T-cell (primary cell): ENCODE results near the gene POMGNT2. TPM values are rescaled to one million over a fixed set of nuclear protein-coding genes. Genes with fewer than 3 reads are reported as not detected.

Source experiments
- ATAC-seq, 4 experiments: fragments of 200-7000 bp in 3 of 4; fragments of 150-1000 bp in 1 of 4; cut with Tn5 transposase; replicated peaks in 1 of 4; 1 replicate in 3 of 4; 2 replicates in 1 of 4; pipeline ENCODE4 v1.10.0; 2021; ENCODE audit warnings: moderate library complexity in 3 of 4, mild to moderate bottlenecking in 2 of 4, moderate number of reproducible peaks in 1 of 4
- CTCF ChIA-PET, 2 donors: fragments of 300-600 bp; sonication (Branson Sonifier 250); formaldehyde crosslinking; loops; one replicate each; lab custom pipeline; 2022; ENCODE audit warnings: antibody characterized with exemption in 2 of 2; lab: Charles Lee
- POLR2A ChIA-PET, 2 donors: fragments of 300-600 bp; sonication (Branson Sonifier 250); formaldehyde crosslinking; loops; one replicate each; lab custom pipeline; 2022; ENCODE audit warnings: antibody characterized with exemption in 2 of 2; lab: Charles Lee
- DNase-seq, 35 experiments: peaks; one replicate each; pipeline versions ENCODE4 v3.0.0 to v3.0.0-alpha.2; 2013 to 2023
- H3K27ac ChIP-seq: one replicate; pipeline ENCODE4 v1.5.1; 2013; ENCODE audit warnings: low read length
- H3K27me3 ChIP-seq, 2 experiments: replicated peaks in 1 of 2; 1 replicate in 1 of 2; 2 replicates in 1 of 2; pipeline versions ENCODE4 v1.6.1 to v1.7.0; 2013; ENCODE audit warnings: low read length in 1 of 2, mixed read lengths in 1 of 2; ENCODE audit not compliant: control insufficient read depth in 2 of 2, insufficient read depth in 2 of 2; ENCODE audit errors: extremely low read depth in 1 of 2
- H3K36me3 ChIP-seq, 2 donors: 1 replicate in 1 of 2; 2 replicates in 1 of 2; pipeline versions ENCODE4 v1.6.1 to v1.7.0; 2013; ENCODE audit warnings: low read length in 1 of 2; ENCODE audit not compliant: control insufficient read depth in 2 of 2, insufficient read depth in 1 of 2; ENCODE audit errors: extremely low read depth in 1 of 2
- H3K4me1 ChIP-seq, 2 experiments: 1 replicate in 1 of 2; 2 replicates in 1 of 2; pipeline versions ENCODE4 v1.6.1 to v1.7.0; 2013; ENCODE audit warnings: low read length in 2 of 2, mixed read lengths in 1 of 2; ENCODE audit not compliant: insufficient read depth in 2 of 2, control insufficient read depth in 1 of 2; ENCODE audit errors: extremely low read depth in 1 of 2
- H3K4me3 ChIP-seq, 2 donors: 1 replicate in 1 of 2; 2 replicates in 1 of 2; pipeline versions ENCODE4 v1.5.1 to v1.7.0; 2013; ENCODE audit warnings: mild to moderate bottlenecking in 2 of 2, low read length in 1 of 2, moderate library complexity in 1 of 2; ENCODE audit not compliant: control insufficient read depth in 1 of 2; ENCODE audit errors: extremely low read depth in 1 of 2
- H3K9me3 ChIP-seq: 2 replicates; pipeline ENCODE4 v1.7.0; 2013
- H3K27ac Mint-ChIP-seq, 2 donors: one replicate each; pipeline ENCODE4 v1.8.0; 2020 to 2021; ENCODE audit warnings: mild to moderate bottlenecking in 2 of 2, mixed read lengths in 2 of 2
- H3K27me3 Mint-ChIP-seq, 2 donors: one replicate each; pipeline ENCODE4 v1.8.0; 2021 to 2022; ENCODE audit warnings: mixed read lengths in 2 of 2
- H3K36me3 Mint-ChIP-seq: one replicate; pipeline ENCODE4 v1.8.0; 2021; ENCODE audit warnings: mixed read lengths
- H3K4me1 Mint-ChIP-seq, 3 donors: one replicate each; pipeline ENCODE4 v1.8.0; 2020 to 2022; ENCODE audit warnings: mixed read lengths in 3 of 3, mild to moderate bottlenecking in 1 of 3
- H3K4me3 Mint-ChIP-seq, 3 donors: one replicate each; pipeline ENCODE4 v1.8.0; 2020 to 2022; ENCODE audit warnings: mild to moderate bottlenecking in 3 of 3, mixed read lengths in 3 of 3, moderate library complexity in 3 of 3
- H3K9me3 Mint-ChIP-seq, 3 donors: one replicate each; pipeline ENCODE4 v1.8.0; 2020 to 2022; ENCODE audit warnings: mixed read lengths in 3 of 3
- WGBS: methylation state at CpG from one replicate; pipeline ENCODE4 v1.1.5; 2013; ENCODE audit warnings: missing lambda C conversion rate; ENCODE audit not compliant: insufficient coverage; 5-methylcytosine and 5-hydroxymethylcytosine counted together
- total RNA-seq, 35 experiments: library from RNA in 6 of 35; stranded (reverse) in 6 of 35; fragments of 120-200 nt in 1 of 35; gene quantifications; one replicate each; pipeline versions ENCODE4 v1.2.1 to v1.2.4 and lab custom pipeline; 2013 to 2026

The POMGNT2 gene
- total RNA-seq, 5 donors from 2014 or later (not counting 1 experiment from before 2014, with no cell fraction given), result 4.6 to 6.3 (median 5.6) TPM

DNA sequence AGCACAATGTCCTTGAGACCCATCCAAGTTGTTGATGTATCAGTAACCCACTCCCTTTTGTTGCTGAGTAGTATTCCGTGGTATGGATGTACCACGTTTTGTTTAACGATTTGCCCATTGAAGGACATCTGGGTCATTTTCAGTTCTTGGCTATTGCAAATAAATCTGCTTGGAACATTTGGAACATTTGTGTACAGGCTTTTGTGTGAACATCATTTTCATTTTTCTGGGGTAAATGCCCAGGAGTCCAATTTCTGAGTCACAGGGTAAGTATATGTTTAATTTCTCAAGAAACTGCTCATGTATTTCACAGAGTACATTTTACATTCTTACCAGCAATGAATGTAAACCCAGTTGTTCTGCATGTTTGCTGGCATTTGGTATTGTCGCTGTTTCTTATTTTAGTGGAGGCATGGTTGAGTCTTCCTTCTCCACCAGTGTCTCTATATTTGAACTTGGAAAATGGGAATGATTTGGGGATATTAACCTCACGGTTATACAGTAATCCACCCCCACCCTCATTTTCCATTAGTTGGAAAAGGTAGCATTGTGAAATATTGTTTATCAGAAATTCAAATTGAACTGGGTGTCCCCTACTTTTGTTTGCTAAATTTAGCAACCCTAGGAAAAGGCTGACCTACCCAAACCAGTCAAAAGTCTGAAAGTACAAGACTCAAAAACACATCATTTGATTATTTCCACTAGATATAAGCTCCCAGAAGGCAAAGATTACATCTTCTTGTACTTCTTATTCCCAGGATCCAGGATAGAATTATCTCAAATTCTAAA, 30.8 kb downstream of the POMGNT2 start:
- H3K27ac Mint-ChIP-seq, result no peak overlapping the region
- H3K27me3 Mint-ChIP-seq, result no peaks in the 10 kb centered on the region
- peaks cover 0 to 4% (median 3%) of the 10 kb centered on the region in 3 donors for H3K4me1 Mint-ChIP-seq
- POLR2A ChIA-PET, result no interaction called here
- H3K36me3 ChIP-seq, result peaks cover 7 to 11% of the 10 kb centered on the region in 2 donors
- no peaks in the 10 kb centered on the region for H3K9me3 Mint-ChIP-seq
- DNase-seq (no peak), ATAC-seq (no peak)
- WGBS, result 93% methylated on average over 3 of the region's 5 CpGs
- no peak overlapping the region for H3K27ac ChIP-seq
- no peak overlapping the region for H3K4me3 Mint-ChIP-seq
- H3K27me3 ChIP-seq, result peaks cover 0 to 10% of the 10 kb centered on the region in 2 experiments
- H3K9me3 ChIP-seq, result no peaks in the 10 kb centered on the region
- no peak overlapping the region for H3K4me3 ChIP-seq
- H3K36me3 Mint-ChIP-seq, result peaks cover 26% of the 10 kb centered on the region
- no peaks in the 10 kb centered on the region for H3K4me1 ChIP-seq
- CTCF ChIA-PET, result no interaction called here

DNA sequence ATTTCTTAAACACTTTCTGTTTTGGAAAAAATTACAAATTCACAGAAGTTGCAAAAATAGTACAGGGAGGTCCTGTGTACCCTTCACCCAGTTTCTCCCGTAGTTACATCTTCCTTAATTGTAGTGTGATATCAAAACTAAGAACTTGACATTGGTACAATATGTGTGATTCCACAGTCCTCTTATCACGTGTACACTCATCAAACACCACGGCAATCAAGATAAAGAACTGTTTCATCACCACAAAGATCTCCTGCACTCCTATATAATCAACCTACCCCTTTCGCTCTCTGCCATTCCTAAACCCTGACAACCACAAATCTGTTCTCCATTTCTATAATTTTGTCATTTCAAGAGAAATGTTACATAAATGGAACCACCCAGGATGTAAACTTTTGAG, 31.4 kb downstream of the POMGNT2 start:
- Histone ChIP-seq H3K27me3 (peaks cover 0 to 10% of the 10 kb centered on the region in 2 experiments), H3K9me3 (no peaks in the 10 kb centered on the region), H3K4me3 (no peak overlapping the region), H3K36me3 (peaks cover 3 to 5% of the 10 kb centered on the region in 2 donors), H3K4me1 (no peaks in the 10 kb centered on the region), H3K27ac (no peak overlapping the region)
- Mint-ChIP-seq H3K27me3 (no peaks in the 10 kb centered on the region), H3K36me3 (peaks cover 20% of the 10 kb centered on the region), H3K4me3 (no peak overlapping the region), H3K4me1 (peaks cover 0 to 4% (median 3%) of the 10 kb centered on the region in 3 donors), H3K27ac (no peak overlapping the region), H3K9me3 (no peaks in the 10 kb centered on the region)
- no peak for ATAC-seq
- POLR2A ChIA-PET, result no interaction called here
- CTCF ChIA-PET, result interaction anchor here in 1 of 2 donors (1.8 kb wide), 1 partner anchor 113 kb away, joined by 5 read pairs; no protein-coding TSS in a partner anchor
- DNase-seq, result no peak
- 31% methylated on average over 2 of the region's 4 CpGs for WGBS

DNA sequence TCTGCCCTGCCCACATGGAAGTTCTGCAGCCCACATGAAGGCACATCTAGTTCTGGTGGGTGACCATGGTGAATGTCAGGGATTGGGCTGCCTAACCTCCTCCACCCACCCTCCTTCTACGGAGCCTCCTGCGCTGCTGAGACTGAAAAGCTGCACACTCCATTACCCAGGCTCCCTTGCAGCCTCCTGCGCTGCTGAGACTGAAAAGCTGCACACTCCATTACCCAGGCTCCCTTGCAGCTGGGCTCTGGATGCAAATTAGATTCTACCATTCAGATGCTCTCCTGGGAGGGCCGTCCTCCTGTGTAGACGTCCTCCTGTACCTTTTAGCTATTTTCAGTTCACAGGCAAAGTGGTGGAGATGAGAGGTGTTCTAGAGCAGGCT, 32.1 kb downstream of the POMGNT2 start:
- H3K4me3 Mint-ChIP-seq, result no peak overlapping the region
- Histone ChIP-seq H3K9me3 (no peaks in the 10 kb centered on the region), H3K36me3 (peaks cover under 1 to 3% of the 10 kb centered on the region in 2 donors), H3K4me1 (no peaks in the 10 kb centered on the region), H3K27me3 (peaks cover 0 to 10% of the 10 kb centered on the region in 2 experiments), H3K4me3 (no peak overlapping the region), H3K27ac (no peak overlapping the region)
- no peak for ATAC-seq
- no peak overlapping the region for H3K27ac Mint-ChIP-seq
- CTCF ChIA-PET, result interaction anchor here in 1 of 2 donors (1.8 kb wide), 1 partner anchor 112 kb away, joined by 5 read pairs; no protein-coding TSS in a partner anchor
- H3K4me1 Mint-ChIP-seq, result peaks cover 0 to 4% (median 3%) of the 10 kb centered on the region in 3 donors
- H3K36me3 Mint-ChIP-seq, result peaks cover 13% of the 10 kb centered on the region
- DNase-seq, result no peak
- no peaks in the 10 kb centered on the region for H3K9me3 Mint-ChIP-seq
- no peaks in the 10 kb centered on the region for H3K27me3 Mint-ChIP-seq
- POLR2A ChIA-PET, result interaction anchor here in 1 of 2 donors (0.6 kb wide), 1 partner anchor 530 kb away, joined by 5 read pairs; no protein-coding TSS in a partner anchor
- WGBS, result 100% methylated on average over 2 of the region's 5 CpGs

DNA sequence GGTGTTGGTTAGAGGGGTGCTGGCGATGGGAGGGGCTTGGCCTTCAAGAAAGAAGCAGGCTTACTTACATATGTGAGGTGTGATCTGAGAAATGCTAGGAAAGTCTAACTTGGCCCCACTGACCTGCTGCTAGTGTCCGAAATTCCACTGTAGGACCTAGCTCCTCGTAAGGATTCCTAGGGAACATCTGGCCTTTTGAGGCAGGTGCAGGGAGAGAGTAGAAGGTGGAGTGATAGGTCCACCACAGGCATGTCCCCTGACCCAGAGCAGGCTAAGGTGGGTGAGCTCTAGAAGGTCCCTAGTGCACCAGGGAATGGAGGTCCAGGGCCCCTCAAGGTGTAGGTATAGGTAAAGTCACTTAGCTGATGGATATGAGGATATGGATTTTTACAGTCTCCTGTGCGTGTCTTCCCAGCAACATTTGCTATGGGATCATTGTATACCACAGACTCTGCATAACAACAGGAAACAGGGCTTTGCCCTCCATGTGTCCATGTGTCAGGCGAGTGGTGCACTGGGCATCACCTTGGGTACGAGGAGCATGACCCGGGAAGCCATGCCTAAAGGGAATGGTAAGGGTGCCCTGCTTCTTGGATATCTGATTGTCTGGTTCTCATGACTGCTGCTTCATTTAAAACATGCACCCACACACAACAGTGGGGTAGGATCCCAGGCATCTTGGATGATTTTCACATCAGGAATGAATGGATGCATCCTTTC, 32.6 kb downstream of the POMGNT2 start:
- Mint-ChIP-seq H3K4me3 (no peak overlapping the region), H3K27me3 (no peaks in the 10 kb centered on the region), H3K4me1 (peaks cover 0 to 3% (median 2%) of the 10 kb centered on the region in 3 donors), H3K9me3 (no peaks in the 10 kb centered on the region), H3K27ac (no peak overlapping the region), H3K36me3 (peaks cover 9% of the 10 kb centered on the region)
- Histone ChIP-seq H3K36me3 (peaks cover 0 to 3% of the 10 kb centered on the region in 2 donors), H3K9me3 (no peaks in the 10 kb centered on the region), H3K4me1 (no peaks in the 10 kb centered on the region), H3K27ac (no peak overlapping the region), H3K27me3 (peaks cover 0 to 10% of the 10 kb centered on the region in 2 experiments), H3K4me3 (no peak overlapping the region)
- ChIA-PET CTCF (interaction anchor here in 1 of 2 donors (1.8 kb wide), 1 partner anchor 111 kb away, joined by 5 read pairs; no protein-coding TSS in a partner anchor), POLR2A (interaction anchor here in 1 of 2 donors (0.6 kb wide), 1 partner anchor 531 kb away, joined by 5 read pairs; no protein-coding TSS in a partner anchor)
- ATAC-seq (no peak), DNase-seq (no peak)
- 87% methylated on average over 6 of the region's 7 CpGs for WGBS

DNA sequence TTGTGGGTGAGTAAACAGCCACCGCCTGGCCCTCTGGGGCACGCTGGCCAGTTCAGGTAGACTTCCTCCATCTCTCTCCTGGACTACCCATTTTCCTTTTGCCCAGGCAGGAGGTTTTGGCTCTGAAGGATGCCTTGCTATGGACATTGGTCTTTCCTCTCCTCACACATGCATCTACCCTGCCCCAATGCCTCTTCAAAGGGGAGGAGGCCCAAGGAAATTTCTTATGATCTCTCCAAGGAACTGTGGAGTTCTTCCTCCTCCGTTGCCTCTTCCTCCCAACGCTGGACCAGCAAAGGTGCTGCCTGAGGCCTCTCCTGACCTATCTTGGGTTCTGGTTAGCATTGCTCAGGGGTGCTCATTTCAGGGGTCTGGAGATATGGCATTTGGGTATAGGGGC, 33.5 kb downstream of the POMGNT2 start:
- H3K4me1 Mint-ChIP-seq, result peaks cover 0 to 3% (median 0%) of the 10 kb centered on the region in 3 donors
- H3K9me3 ChIP-seq, result no peaks in the 10 kb centered on the region
- DNase-seq (no peak), ATAC-seq (no peak)
- H3K4me3 ChIP-seq, result no peak overlapping the region
- no peak overlapping the region for H3K4me3 Mint-ChIP-seq
- peaks cover 0 to 3% of the 10 kb centered on the region in 2 donors for H3K36me3 ChIP-seq
- no CpG with 5 or more reads among the region's 4 CpGs for WGBS
- H3K36me3 Mint-ChIP-seq, result no peaks in the 10 kb centered on the region
- no peak overlapping the region for H3K27ac ChIP-seq
- ChIA-PET POLR2A (no interaction called here), CTCF (interaction anchor here in 1 of 2 donors (2.0 kb wide), 1 partner anchor 111 kb away, joined by 17 read pairs; no protein-coding TSS in a partner anchor)
- no peak overlapping the region for H3K27ac Mint-ChIP-seq
- peaks cover 0 to 10% of the 10 kb centered on the region in 2 experiments for H3K27me3 ChIP-seq
- H3K9me3 Mint-ChIP-seq, result no peaks in the 10 kb centered on the region
- H3K27me3 Mint-ChIP-seq, result no peaks in the 10 kb centered on the region
- no peaks in the 10 kb centered on the region for H3K4me1 ChIP-seq

DNA sequence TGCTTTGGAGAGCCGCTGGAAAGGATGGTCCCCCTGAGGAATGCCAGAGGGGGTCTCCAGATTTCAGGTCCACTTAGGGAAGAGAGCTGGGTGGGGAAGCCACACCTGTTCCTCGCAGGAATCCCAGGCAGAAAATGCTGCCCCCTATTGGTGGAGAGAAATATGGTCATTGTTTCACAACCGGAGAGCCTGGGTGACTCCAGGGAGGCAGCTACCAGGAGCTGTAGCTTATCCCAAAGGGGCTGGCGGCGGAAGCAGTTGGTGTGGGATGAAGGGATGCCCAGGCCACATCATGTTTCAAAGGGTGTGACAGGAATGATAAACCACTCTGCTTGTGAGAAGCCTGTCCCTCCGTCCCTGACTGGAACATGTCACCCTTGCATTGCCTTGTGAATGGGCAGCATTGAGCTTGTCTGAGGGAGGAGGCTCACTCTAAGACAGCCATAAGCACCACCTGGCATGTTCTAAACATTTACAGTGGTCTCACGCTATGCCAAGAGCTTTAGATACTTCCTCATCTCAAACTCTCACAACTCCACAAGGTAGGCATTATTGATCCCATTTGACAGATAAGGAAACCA, 34.5 kb downstream of the POMGNT2 start:
- ChIA-PET POLR2A (interaction anchor here in 1 of 2 donors (0.6 kb wide), 1 partner anchor 16 kb away, joined by 4 read pairs; no protein-coding TSS in a partner anchor), CTCF (interaction anchor here (0.7 to 2.0 kb wide), 3 partner anchors 109 to 235 kb away, joined by 3 to 17 read pairs (median 8); no protein-coding TSS in a partner anchor)
- ATAC-seq (no peak), DNase-seq (peak in 13 of 35 experiments; percentile 6 to 60 (median 12))
- no peak overlapping the region for H3K27ac ChIP-seq
- no peaks in the 10 kb centered on the region for H3K36me3 ChIP-seq
- H3K27me3 Mint-ChIP-seq, result no peaks in the 10 kb centered on the region
- no peaks in the 10 kb centered on the region for H3K9me3 ChIP-seq
- H3K9me3 Mint-ChIP-seq, result no peaks in the 10 kb centered on the region
- no peak overlapping the region for H3K4me3 Mint-ChIP-seq
- WGBS, result 61% methylated on average over 4 of the region's 7 CpGs
- peaks cover 0 to 10% of the 10 kb centered on the region in 2 experiments for H3K27me3 ChIP-seq
- H3K27ac Mint-ChIP-seq, result no peak overlapping the region
- H3K4me3 ChIP-seq, result no peak overlapping the region
- no peaks in the 10 kb centered on the region for H3K4me1 ChIP-seq
- peaks cover 0 to 3% (median 0%) of the 10 kb centered on the region in 3 donors for H3K4me1 Mint-ChIP-seq
- no peaks in the 10 kb centered on the region for H3K36me3 Mint-ChIP-seq
